ENCODE results near the gene FLRT1.

FLRT1 gene, protein sequence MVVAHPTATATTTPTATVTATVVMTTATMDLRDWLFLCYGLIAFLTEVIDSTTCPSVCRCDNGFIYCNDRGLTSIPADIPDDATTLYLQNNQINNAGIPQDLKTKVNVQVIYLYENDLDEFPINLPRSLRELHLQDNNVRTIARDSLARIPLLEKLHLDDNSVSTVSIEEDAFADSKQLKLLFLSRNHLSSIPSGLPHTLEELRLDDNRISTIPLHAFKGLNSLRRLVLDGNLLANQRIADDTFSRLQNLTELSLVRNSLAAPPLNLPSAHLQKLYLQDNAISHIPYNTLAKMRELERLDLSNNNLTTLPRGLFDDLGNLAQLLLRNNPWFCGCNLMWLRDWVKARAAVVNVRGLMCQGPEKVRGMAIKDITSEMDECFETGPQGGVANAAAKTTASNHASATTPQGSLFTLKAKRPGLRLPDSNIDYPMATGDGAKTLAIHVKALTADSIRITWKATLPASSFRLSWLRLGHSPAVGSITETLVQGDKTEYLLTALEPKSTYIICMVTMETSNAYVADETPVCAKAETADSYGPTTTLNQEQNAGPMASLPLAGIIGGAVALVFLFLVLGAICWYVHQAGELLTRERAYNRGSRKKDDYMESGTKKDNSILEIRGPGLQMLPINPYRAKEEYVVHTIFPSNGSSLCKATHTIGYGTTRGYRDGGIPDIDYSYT

DNA sequence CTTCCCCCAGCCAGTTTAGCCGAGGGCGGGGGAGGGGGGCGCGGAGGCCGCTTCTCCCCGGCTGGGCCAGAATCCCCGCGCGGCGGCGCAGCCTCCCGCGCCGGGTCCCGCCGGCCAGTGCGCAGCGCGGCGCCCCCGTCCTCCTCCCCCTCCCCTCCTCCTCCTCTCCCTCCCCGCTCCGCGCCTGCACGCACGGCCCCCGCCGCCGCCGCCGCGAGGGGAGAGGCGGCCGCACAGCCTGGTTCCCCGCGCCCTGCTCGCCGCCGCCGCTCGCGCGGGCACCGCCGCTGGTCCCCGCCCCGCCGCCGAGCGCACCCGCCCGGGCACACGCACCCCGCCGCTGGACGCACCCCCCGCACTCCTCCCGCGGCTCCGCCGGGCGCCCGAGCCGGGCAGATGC is at the start of gene FLRT1:
Gene FLRT1, plus strand, starts transcription at position 356 of the 400 bp plus-strand sequence. CDS start 80,337 bp downstream, outside the sequence.
- no peak for DNase-seq (ENCODE audit: low read depth)

DNA sequence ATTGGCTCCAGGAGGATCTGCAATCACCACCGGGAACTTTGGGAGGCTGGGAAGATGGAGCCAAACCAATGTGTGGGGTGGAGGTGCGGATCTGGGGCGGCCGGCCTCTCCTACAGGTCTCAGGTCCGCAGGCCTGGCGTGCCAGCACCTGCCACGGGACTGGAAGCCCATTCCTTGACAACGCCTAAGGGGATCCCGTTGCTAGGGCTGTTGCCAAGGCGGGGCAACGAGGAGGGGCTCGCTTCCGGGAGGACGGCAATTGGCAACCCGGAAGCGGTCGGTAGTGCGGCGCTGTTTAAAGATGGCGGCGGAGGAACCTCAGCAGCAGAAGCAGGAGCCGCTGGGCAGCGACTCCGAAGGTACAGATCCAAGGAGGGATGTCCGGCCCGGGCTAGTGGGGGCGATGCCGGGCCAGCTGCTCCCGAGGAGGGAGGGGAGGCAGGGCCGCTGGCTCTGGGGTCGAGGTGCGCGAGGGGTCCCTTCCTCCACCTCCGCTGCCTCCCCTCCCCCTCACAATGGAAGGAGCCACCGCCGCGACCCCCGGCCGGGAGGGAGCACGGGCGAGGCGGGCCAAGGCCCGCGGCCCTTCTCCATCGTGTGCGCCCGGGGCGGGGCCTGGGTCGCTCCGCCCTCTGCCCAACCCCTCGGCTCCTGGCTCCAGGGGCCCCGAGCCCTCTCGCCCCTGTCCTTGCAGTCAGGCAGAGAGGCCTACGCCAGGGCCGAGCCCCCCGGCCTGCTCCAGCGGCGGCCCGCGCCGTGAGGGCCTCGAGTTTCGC is 49.4 kb upstream of the FLRT1 start, which contains the start of gene OTUB1:
Gene OTUB1, plus strand, starts transcription at position 283 of the 776 bp plus-strand sequence. Its CDS starts 19 bp downstream, at position 302.
- peak; percentile 94 for DNase-seq (ENCODE audit: low read depth)

DNA sequence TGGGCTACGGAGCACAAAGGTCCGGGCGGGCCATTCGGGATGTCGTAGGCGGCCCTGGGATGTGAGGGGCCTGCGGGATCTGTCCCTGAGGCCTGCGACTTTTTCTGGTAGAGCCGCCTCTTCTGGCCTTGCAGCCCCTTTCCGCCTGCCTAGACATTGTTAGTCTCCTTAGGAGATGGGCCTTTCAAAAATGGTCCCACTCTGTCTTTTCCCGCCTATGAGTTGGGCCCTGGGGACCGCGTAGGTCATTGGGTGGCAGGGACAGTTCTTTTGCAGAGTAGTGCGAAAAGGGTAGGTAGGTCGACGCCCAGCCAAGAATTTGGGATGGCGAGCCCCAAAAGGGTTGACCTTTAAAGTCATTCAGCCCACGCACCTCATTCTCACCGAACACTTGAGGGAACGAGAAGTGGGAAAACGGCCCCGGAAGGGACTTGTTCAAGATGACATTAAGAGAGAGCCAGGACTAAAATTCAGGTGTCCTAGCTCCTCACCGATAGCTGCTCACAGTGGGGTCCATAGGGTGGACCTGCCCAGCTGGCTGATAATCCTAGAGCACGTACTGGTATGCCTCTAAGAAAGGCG is 48.7 kb upstream of the FLRT1 start:
- no peak for DNase-seq (ENCODE audit: low read depth)

DNA sequence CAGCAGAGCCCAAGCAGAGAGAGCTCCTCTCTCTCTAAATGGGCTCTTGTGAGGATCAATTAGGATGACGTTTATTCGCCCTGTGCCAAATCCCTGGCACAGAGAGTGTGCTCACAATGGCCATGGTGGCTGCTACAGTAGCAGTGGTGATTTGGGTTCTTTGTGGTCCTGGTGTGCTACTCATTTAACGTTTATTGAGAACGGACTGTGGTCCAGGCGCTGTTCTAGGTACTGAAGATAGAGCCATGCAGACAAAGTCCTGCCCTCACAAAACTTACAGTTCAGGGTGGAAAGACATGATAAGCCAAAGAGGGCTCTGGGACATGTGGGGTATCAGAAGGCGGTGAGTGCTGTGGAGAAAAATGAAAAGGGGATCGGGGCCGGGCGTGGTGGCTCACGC is 44.2 kb upstream of the FLRT1 start:
- no peak for DNase-seq (ENCODE audit: low read depth)

DNA sequence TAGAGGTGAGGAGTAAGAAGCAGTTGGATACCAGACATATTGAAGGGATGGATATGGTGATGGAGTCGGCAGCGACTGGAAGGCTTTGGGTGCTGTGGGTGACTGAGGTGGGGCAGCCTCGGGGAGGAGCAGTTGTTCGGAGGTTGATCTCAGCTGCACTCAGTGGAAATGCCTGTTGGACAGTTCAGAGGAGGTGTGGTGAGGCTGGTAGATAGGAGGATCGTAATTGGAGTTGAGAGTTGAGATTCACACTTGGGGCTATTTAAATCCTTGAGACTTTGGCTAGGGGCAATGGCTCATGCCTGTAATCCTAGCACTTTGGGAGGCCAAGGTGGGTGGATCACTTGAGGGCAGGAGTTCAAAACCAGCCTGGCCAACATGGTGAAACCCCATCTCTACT is 42.6 kb upstream of the FLRT1 start:
- no peak for DNase-seq (ENCODE audit: low read depth)

DNA sequence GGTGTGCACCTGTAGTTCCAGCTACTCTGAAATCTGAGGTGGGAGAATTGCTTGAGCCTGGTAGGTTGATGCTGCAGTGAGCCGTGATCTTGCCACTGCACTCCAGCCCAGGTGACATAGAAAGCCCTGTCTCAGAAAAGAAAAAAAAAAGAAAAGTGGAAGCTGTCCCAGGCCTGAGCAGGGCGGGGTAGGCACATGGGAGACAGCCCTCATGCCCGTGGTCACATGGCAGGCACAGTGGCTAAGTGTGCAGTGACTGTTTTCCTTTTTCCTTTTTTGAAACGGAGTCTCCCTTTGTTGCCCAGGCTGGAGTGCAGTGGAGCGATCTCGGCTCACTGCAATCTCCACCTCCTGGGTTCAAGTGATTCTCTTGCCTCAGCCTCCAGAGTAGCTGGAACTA is 41.7 kb upstream of the FLRT1 start:
- DNase-seq (ENCODE audit: low read depth), result no peak

DNA sequence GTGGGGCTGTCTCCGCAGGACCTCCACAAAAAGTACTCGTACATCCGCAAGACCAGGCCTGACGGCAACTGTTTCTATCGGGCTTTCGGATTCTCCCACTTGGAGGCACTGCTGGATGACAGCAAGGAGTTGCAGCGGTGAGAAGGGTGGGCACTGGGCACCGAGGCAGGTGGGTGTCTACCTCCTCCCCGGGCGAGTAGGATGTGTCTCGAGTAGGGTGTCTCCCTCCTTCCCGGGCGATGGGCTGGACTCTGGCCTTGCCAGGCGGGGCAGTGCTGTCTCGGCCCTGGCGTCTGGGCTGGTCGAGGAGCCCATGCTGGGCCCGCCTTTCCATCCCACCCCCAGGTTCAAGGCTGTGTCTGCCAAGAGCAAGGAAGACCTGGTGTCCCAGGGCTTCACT is 39.2 kb upstream of the FLRT1 start:
- DNase-seq (ENCODE audit: low read depth), result no peak

DNA sequence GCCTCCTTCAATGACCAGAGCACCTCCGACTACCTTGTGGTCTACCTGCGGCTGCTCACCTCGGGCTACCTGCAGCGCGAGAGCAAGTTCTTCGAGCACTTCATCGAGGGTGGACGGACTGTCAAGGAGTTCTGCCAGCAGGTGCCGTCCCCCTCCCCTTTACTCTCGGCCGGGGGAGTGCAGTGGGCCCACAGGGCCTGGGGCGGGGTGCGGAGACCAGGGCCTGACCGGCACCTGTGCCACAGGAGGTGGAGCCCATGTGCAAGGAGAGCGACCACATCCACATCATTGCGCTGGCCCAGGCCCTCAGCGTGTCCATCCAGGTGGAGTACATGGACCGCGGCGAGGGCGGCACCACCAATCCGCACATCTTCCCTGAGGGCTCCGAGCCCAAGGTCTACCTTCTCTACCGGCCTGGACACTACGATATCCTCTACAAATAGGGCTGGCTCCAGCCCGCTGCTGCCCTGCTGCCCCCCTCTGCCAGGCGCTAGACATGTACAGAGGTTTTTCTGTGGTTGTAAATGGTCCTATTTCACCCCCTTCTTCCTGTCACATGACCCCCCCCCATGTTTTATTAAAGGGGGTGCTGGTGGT is 38.5 kb upstream of the FLRT1 start:
- no peak for DNase-seq (ENCODE audit: low read depth)

DNA sequence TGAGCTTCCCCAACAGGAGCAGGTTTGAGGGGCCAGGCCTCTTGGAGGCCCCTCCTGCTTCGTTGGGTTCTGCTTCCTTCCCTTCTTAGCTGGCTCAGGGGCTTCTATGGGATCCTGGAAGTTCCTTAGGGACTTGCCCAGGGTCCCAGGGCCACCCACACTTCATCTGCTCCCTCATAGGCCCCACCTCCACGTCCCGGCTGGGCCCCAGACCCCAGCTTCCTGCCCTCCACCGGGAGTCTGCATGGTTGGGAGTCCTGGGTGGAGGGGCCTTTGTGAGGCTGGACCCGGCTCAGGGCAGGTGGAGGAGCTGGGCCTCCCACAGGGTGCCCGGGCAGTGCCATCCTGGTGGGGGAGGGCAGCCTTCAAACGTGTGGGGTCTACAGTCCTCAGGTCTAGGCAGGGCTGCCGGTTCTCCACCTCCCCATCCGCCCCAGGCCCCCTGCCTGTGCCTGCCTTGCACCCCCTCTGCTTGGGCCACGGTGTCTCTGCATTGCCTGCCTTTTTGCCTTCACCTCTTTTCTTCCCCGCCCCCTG is 37.9 kb upstream of the FLRT1 start:
- DNase-seq (ENCODE audit: low read depth), result no peak

DNA sequence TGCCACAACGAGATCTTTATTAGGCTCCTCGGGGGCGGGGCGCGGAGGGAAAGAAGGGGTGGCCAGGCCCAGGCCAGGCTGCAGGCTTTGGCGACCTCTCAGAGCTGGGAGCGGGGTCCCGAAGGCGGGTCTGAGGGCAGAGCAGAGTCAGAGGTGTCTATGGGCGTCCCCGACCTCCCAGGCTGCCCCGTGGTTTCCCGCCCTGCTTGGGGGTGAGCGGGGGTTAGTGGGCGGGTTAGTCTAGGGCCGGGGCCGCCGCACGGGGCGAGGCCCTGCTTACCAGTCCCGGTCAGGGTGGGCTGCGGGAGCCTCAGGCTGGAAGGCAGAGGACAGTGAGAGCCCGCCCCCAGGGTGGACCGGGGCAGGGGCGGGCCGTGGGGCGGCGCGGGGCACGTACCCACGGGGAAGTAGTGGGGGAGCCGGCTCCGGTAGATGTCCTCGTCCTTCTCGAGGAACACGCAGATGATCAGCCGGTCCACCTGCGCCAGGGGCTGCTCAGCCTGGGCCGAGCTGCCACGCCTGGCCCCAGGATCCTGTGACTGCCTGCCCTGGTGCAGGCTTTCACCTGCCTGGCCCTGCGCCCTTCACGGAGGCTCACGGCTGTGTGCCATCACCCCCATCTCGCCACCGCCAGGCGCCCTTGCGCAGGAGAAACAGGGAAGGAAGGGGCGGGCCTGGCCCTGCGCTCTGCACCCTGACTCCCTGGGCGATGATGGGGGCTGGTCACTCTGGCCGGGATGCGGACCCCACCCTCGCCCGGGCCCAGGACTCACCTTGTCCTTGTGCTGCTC is 37.0 kb upstream of the FLRT1 start:
- no peak for DNase-seq (ENCODE audit: low read depth)

DNA sequence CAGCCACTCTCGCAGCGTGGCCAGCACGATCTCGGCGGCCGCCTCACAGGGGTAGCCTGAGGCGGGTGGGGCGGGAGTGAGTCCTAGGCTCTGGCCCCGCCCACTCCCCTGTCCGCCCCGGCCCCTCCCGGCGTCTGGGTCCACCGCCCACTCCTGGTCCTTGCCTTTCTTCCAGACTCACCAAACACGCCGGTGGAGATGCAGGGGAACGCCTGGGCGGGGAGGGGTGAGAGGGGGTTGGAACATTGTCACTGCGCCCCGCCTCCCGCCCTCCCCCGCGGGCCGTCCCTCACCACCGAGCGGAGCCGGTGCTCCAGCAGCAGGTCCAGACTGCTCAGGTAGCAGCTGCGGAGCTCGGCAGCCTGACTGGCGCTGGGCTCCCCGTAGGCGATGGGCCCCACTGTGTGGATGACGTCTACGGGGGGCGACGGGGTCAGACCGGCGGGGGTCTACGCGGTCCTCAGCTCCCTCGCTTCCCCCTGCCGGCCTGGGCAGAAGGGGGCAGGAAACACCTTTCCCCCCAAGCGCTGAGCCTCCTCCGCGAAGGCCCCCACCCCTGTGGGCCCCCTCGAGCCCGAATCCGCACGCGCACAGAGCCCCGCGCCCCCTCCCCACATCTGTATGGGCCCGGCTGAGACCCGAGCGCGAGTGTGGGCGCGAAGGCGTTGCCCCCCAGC is 36.2 kb upstream of the FLRT1 start:
- DNase-seq (ENCODE audit: low read depth), result peak; percentile 54

DNA sequence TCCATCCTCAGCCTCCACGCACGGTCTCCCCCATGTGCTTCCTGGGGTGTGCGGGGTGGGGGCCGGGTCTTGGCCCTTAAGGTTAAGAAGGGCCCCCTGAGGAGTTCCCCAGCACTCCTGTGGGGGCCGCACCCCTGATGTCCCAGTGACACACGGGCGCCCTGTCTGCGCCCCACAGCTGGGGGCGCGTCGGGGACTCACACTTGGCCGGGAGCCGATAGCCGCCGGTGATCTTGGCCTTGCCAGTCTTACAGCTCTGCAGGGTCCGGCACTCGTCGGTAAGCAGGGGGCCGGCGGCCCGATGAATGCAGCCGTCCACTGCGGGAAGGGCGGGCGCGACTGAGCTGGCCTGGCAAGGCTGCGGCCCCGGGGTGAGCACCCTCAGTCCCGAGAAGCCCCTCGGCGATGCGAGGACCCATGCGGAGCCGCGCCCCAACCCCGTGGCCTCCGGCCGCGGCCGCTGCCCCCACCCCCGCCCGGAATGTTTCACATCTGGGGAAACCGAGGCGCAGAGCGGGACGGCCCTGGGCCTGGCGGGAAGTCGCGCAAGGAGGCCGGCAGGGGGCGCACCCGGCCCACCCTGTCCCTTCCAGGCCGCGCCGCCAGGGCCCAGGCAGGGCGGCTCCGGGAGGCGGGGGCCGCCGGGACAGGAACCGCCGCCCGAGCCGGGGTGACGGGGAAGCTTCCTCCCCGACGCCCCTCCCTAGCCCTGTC is 35.5 kb upstream of the FLRT1 start:
- peak; percentile 73 for DNase-seq (ENCODE audit: low read depth)

DNA sequence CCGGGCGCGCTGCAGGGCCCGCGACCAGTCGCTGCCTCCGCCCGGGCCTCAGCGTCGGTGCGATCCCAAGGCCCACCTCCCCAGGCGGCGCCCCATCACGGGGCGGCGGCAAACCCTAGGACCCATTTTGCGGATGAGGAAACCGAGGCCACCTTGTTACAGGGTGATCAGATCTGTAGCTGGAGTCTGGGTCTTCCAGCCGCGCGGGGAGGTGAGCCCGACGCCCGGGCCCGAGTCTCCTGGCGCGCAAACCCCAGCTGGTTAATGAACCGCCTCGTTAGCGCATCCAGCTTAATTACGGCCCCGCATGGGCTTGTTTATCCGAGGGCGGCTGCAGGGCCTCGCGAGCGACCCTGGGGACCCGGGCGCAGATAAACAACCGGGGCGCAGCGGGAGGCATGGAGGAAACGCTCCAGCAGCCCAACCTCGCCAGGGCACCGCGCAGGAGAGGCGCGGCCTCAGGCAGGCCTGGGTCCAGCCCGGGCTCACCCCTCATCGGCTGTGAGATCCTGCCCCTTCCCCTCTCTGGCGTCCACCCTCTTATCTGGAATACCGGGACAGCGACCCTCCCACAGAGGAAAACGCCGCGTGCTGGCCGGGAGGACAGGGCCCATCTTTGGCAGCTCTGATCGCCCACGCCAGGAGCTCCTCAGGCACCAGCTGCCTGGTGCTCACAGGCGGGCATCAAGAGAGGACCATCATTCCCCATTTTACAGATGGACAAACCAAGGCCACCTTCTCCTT is 34.8 kb upstream of the FLRT1 start:
- DNase-seq (ENCODE audit: low read depth), result no peak

DNA sequence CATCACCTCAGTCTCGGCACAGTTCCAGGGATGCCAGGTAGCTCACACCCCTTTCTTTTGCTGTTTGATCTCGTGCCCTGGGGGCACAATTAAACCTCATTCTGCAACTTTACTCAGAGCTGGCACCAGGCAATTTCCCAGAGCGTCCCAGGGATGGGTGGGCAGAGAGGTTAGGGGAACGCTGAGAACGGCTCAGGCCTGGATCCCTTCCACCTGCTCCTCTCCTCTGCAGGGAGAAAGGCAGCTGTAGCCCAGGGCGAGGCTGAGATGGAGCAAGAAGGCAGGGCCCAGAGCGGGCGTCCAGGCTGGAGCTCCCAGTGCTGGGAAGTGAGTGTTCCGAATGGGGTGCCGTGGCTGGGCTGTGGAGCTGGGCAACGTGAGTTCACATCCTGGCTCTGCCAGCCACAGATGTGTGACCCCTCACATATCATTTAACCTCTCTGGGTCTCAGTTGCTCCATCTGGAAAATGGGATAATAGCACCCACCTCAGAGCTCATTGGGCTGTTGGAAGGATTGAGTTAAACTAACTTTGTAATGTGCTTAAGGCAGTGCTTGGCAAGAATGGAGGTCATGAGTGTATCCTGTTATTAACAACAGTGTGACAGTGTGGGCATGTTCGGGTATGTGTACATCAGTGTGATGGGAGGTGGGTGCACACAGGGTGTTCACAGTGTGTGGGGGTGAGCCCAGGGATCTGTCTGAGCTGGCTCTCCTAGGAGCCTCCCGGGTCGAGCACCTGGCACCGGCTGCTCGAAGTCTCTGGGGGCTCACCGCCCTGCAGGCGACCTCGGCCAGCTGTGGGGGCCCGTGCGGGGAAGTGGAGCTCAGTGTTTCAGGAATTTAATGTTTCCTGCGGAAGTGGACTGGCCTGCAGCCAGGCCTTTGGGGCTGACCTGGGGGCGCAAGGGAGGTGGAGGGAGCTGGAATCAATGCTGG is 34.0 kb upstream of the FLRT1 start:
- DNase-seq (ENCODE audit: low read depth), result peak; percentile 30

DNA sequence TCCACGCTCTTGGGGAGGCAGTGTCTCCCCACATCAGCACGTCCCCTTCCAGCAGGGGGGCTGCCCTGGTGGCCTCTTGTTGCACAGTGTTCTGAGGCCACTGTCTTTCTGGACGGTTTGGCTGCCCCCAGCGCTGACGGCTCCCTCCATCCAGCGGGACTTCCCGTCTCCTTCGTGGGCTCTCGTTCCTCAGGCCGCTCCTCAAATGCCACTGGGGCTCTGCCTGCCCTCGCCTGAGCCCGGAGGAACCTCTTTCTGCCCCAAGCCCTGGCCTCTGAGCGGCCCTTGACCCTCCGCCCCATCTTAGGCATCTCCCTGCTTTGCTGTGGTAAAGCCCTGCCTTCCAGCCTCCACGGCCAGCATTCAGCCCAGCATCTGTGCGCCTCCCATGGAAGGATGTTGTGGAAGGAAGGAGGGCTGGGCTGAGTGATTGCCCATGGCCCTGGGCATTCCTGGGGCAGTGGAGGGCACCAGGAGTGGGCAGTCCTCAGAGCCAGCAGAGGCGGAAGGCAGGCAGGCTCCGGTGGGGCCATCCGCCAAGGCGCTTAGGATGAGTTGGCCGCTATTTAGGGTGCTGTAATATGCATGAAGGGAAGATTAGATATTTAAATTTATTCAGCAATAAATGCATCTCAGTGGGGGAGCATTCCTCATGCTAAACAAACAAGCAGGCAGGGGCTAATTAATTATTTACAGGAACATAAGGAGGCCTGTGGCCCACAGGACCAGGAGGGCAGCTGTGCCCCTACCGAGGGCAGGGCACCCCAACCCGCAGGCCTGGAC is 31.7 kb upstream of the FLRT1 start:
- no peak for DNase-seq (ENCODE audit: low read depth)

DNA sequence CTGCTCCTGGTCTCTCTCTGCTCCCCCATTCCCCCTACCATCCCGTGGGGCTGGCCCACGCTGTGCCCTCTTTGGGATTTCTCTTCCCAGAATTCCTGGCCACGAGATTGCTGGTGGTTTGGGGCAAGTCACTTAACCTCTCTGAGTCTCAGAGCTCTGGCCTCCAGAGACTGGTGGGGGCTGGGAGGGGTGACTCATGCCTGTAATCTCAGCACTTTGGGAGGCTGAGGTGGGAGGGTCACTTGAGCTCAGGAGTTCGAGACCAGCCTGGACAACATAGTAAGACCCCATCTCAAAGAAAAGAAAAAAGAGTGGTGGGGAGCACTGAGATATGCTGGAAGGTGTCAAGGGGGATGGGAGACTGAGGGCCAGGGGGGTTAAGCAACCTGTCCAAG is 31.1 kb upstream of the FLRT1 start:
- no peak for DNase-seq (ENCODE audit: low read depth)

DNA sequence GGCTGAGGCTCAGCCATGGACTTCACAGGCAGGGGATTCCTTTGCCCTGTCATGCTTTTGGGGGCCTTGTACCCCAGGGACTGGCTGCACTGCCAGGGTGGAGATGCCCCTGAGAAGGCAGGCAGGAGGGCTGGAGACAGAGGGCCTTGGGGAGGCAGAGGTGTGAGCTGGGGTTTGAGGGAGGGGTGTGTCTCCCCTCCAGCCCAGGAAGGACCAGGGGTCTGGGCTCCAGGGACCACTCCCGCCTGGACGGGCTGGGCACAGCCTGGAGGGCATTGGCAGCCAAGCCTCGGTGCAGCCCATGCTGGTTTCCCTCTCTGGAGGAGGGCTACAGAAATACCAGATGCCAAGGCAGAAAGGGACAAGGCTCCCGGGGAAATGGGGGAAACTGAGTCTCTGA is 30.0 kb upstream of the FLRT1 start:
- DNase-seq (ENCODE audit: low read depth), result no peak
